Ascending aorta (tissue), 2 donors: ENCODE measurements around the gene CFAP157. TPM values are rescaled to one million over a fixed set of nuclear protein-coding genes. Genes with fewer than 3 reads are reported as not detected.
"Not testable (repeated sequence)": the region's sequence is repeated elsewhere in the genome, so short reads cannot be mapped to it uniquely, and the experiment has no call there.

Source experiments
- DNase-seq, 2 donors: peaks; one replicate each; pipeline ENCODE4 v3.0.0-alpha.2; 2019; ENCODE audit warnings: low spot score in 2 of 2
- H3K27ac ChIP-seq, 2 donors: fragments of 200-600 bp; sonication (generic); one replicate each; pipeline ENCODE4 v1.5.1; 2016 to 2017; ENCODE audit warnings: mild to moderate bottlenecking in 1 of 2
- H3K27me3 ChIP-seq: fragments of 200-600 bp; sonication (generic); one replicate; pipeline ENCODE4 v1.5.1; 2017
- H3K36me3 ChIP-seq, 2 donors: fragments of 200-600 bp; sonication (generic); one replicate each; pipeline ENCODE4 v1.5.1; 2016
- H3K4me1 ChIP-seq, 2 donors: fragments of 200-600 bp; sonication (generic); one replicate each; pipeline ENCODE4 v1.5.1; 2016 to 2017; ENCODE audit warnings: mild to moderate bottlenecking in 1 of 2
- H3K4me3 ChIP-seq, 2 donors: fragments of 200-600 bp; sonication (generic); one replicate each; pipeline ENCODE4 v1.5.1; 2016 to 2017; ENCODE audit warnings: mild to moderate bottlenecking in 1 of 2
- H3K9me3 ChIP-seq, 2 donors: fragments of 200-600 bp; sonication (generic); one replicate each; pipeline ENCODE4 v1.5.1; 2016
- intact Hi-C: fragments of 100-400 bp; cut with DNase I; formaldehyde crosslinking; loops from one replicate; pipeline ENCODE4 v1.15.1; 2023
- total RNA-seq: library from RNA; depleted of rRNA; stranded (reverse); fragments of >200 nt; gene quantifications from one replicate; pipeline ENCODE4 v1.1.0, GENCODE V29; 2016
- TF ChIP-seq, protein P1 (sequence below), 3 experiments: fragments of 200-600 bp in 2 of 3; fragments of 450-650 bp in 1 of 3; sonication (generic) in 2 of 3; IDR thresholded peaks; one replicate each; pipeline ENCODE4 v1.5.1; 2016 to 2019; ENCODE audit warnings: antibody characterized with exemption in 3 of 3, mild to moderate bottlenecking in 1 of 3, moderate library complexity in 1 of 3

Gene CFAP157
- total RNA-seq, 1 donor from 2014 or later = not detected

DNA sequence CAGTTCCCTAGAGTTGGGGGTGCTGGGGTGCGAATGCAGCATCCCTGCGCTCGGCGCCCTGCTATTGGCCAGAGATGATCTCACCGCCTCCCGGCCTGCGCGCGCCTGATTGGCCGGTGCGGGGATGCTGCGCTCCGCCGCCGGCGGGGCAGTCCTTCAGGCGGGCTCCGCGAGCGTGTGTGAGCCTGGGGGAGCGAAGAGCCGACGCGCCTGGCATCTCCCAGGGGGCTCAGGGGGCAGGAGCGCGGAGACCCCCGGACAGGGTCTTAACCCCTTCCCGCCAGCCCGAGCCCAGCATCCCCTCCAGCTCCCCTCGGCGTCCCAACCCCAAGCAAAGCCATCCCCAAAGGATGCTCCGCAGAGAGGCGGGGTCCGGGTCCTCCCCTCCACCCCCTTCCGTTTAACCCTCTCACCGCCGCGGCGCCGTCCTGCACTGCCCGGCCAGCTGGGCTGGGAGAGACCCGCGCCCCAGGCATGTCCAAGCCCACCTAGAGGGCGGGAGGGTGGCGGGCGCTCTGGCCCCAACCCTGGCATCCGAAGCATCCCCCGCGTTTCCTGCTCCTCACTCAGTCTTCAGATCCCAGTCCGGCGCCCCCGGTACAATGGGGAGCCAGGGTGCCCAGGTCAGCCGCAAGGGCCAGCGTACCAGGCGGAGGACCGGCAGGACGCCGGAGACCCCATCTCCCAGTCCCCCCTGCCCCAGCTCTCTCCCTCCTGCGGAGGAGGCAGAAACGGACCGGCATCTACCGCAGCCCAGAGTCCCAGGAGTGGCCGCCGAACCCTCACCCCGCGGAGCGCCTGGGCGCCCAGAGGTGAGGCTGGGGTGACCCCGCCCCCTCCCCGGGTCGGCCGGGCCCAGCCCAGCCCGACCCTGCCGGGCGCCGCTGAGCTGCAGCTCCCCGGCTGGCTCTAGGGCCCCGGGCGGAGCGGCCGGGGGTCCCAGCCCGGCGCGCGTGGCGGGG, 47.6 kb downstream of the CFAP157 start:
- no peak overlapping the region for H3K27ac ChIP-seq
- H3K36me3 ChIP-seq = no peaks in the 10 kb centered on the region
- peak overlapping the region in 1 of 2 donors; percentile 33 for H3K4me3 ChIP-seq
- TF ChIP-seq, protein P1, sequence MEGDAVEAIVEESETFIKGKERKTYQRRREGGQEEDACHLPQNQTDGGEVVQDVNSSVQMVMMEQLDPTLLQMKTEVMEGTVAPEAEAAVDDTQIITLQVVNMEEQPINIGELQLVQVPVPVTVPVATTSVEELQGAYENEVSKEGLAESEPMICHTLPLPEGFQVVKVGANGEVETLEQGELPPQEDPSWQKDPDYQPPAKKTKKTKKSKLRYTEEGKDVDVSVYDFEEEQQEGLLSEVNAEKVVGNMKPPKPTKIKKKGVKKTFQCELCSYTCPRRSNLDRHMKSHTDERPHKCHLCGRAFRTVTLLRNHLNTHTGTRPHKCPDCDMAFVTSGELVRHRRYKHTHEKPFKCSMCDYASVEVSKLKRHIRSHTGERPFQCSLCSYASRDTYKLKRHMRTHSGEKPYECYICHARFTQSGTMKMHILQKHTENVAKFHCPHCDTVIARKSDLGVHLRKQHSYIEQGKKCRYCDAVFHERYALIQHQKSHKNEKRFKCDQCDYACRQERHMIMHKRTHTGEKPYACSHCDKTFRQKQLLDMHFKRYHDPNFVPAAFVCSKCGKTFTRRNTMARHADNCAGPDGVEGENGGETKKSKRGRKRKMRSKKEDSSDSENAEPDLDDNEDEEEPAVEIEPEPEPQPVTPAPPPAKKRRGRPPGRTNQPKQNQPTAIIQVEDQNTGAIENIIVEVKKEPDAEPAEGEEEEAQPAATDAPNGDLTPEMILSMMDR (IDR thresholded peaks at IDR 0.05) = no peak
- no peak for DNase-seq
- H3K27me3 ChIP-seq = peaks cover 6% of the 10 kb centered on the region
- peaks cover 0 to 4% of the 10 kb centered on the region in 2 donors for H3K4me1 ChIP-seq
- intact Hi-C loops = no loop called here
- H3K9me3 ChIP-seq = no peaks in the 10 kb centered on the region

DNA sequence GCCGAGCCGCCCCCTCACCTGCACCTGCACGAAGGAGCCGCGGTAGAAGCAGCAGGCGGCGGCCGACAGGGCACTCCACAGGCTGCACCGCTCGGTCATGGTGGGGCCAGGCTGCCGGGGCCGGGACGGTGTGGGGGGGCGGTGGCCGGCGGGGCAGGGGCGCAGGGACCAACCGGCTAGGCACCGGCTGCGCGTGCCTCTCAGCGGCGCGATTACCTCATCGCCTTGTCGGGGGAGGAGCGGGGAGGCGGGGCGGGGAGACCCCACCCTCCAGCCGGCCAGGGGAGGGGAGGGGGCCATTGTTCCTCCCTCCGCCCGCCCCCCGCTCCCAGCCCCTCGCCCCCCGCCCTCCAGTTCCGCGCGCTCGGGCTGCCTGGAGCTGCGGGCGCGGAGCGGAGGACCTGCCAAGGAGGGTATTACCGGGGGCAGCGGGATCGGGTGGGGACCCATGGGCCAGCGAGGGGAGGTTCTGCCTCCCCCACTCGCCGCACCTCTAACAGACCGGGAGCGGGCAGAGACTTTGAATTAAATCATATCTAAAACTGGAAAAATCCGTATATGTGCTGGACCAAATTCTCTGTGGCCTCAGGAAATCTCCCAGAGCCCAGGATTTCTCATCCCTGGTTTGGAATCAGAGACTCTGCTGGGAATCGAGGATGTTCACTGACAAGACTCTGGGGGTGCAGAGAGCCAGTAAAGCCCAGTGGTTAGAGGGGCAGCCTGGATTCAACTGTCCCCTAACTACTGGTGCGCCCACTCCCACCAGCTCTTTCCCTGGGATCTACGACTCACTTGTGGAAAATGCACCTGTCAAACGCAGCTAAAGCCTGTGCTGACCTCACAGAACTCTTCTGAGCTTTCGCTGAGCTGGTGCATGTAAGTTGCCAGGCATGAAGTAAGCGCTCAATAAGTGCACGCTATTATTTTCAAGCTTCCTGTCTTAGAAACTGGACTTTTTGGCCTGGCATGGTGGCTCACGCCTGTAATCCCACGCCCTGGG, 48.6 kb downstream of the CFAP157 start:
- Histone ChIP-seq H3K36me3 (no peaks in the 10 kb centered on the region), H3K27me3 (peaks cover 6% of the 10 kb centered on the region), H3K27ac (no peak overlapping the region), H3K4me3 (peak overlapping the region in 1 of 2 donors; percentile 33), H3K9me3 (no peaks in the 10 kb centered on the region), H3K4me1 (peaks cover 0 to 4% of the 10 kb centered on the region in 2 donors)
- intact Hi-C loops = no loop called here
- DNase-seq = no peak
- TF ChIP-seq, protein P1 (IDR thresholded peaks at IDR 0.05) = no peak

DNA sequence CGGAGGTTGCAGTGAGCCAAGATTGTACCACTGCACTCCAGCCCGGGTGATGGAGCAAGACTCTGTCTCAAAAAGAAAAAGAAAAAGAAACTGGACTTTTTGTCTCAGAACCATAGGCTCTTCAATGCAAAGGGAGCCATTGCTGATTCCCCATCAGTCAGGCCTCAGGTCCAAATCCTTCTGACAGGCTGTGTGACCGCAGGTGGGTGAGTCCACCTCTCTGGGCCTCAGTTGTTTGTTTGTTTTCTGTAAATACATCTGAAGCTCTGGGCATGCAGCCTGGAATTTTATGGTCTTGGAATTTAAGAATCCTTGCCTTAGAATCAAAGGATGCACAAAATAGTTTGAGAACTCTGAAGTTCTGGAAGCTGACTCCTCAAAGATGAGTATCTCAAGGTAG, 49.4 kb downstream of the CFAP157 start:
- Histone ChIP-seq H3K9me3 (no peaks in the 10 kb centered on the region), H3K27ac (no peak overlapping the region), H3K4me1 (peaks cover 0 to 4% of the 10 kb centered on the region in 2 donors), H3K36me3 (no peaks in the 10 kb centered on the region), H3K4me3 (no peak overlapping the region), H3K27me3 (peaks cover 6% of the 10 kb centered on the region)
- intact Hi-C loops = no loop called here
- TF ChIP-seq, protein P1 (IDR thresholded peaks at IDR 0.05) = no peak
- DNase-seq = no peak

DNA sequence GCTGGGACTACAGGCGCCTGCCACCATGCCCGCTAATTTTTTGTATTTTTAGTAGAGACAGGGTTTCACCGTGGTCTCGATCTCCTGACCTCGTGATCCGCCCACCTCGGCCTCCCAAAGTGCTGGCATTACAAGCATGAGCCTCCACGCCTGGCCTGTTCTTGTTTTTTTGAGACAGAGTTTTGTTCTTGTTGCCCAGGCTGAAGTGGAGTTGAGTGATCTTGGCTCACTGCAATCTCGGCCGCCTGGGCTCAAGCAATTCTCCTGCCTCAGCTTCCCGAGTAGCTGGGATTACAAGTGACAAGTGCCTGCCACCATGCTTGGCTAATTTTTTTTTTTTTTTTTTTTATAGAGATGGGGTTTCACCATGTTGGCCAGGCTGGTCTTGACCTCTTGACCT, 50.0 kb downstream of the CFAP157 start:
- H3K4me3 ChIP-seq = not testable (repeated sequence)

DNA sequence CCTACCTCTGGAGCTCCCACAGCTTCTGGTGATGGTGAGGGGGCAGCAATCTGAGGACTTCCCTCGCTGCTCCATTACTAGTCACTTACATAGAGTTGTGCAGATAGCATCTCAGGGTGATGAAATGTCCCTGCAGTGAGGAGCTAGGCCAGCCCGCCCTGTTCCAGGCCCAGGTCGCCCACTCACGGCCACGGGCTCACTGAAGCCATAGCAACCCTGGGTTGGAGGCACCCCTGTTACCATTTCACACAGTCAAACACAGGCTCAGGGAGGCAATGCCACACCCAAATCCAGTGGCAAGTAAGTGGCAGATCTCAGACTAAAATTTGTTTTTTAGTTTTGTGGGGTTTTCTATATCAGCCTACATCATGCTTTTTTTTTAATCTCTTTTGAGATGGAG, 52.1 kb downstream of the CFAP157 start:
- no peak for DNase-seq
- TF ChIP-seq, protein P1 (IDR thresholded peaks at IDR 0.05) = no peak
- H3K36me3 ChIP-seq = no peaks in the 10 kb centered on the region
- H3K4me1 ChIP-seq = peaks cover 0 to 4% of the 10 kb centered on the region in 2 donors
- H3K27ac ChIP-seq = no peak overlapping the region
- no peaks in the 10 kb centered on the region for H3K9me3 ChIP-seq
- intact Hi-C loops = no loop called here
- H3K4me3 ChIP-seq = no peak overlapping the region
- peaks cover 6% of the 10 kb centered on the region for H3K27me3 ChIP-seq

More for the DNA sequence above, 50.0 kb downstream of the CFAP157 start:
- DNase-seq, H3K9me3 ChIP-seq, H3K27me3 ChIP-seq, H3K27ac ChIP-seq, intact Hi-C loops, H3K4me1 ChIP-seq, H3K36me3 ChIP-seq: not testable (repeated sequence)
